Stimulated activated naive CD4-positive, alpha-beta T cell (primary cell): Measurements from ENCODE around the gene PRRC2A.
A peak's percentile ranks its signal among the peaks of the same experiment; 100 is the strongest.

Experiments used
- DNase-seq, 6 experiments: peaks; one replicate each; lab custom pipeline; 2025; lab: John Stamatoyannopoulos, UW

The PRRC2A gene

DNA sequence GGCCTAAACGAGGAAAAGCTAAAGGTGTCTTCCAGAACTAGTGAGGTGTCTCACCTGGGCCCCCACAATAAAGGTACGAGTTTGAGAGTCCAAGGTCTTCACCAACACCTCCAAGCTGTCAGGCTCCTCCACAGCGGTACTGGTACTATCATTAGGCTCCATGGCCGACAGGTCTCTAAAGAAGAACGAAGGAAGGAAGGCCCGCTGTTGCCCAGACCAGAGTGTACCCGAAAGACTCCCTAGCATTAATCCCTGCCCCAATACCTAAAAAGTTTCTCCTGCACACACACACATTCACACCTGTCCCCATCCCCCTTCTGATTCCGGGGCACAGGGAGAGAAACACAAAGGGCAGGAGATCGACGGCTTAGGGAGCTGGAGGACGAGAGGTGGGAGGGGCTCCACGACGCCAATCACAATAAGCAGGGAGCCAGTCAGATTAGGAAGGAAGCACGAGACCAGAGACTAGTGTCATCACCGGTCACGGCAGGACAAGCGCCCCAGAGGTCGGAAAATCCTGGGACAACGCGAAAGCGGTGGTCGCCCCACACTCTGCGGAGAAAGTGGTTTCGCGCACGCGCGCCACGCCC is 31.2 kb downstream of the PRRC2A start:
- DNase-seq, result no peak

DNA sequence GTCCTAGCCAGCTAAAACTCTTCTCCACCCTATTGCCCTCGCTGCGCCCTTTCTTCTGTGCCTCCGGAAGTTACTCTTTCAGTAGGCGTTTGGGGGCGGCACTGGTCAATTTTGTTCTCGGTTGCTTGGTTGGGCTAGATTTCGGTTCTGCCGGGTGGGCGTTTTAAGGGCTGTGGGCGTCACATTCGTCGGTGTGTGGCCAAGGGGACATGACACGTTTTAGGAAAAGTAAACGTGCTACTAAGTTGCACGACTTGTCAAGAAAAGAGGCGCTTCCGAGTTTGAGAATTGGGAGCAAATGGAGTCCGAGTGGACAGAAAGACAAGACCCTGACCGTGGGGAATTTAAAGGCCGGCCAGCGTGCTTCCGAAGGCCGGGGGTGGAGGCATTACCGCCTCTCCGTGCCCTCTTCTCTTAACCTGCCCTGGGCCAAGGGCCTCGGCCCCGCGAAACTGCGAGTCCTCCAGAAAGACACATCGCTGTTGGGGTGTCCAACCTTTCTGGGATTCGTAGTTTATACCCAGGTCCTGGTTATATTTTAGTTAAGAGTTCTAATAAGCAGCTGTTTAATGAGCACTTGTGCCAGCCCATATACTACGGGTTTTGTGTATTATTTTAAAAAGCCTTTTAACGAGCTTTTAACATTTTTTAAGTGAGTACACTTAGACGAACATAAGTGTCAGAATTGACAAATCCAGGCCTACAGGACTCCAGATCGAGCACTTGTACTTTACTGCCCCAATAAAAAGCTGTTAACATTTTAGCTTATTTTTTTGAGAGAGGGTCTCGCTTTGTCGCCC is 32.6 kb downstream of the PRRC2A start:
- peak in 2 of 6 experiments; percentile 86 to 87 for DNase-seq

DNA sequence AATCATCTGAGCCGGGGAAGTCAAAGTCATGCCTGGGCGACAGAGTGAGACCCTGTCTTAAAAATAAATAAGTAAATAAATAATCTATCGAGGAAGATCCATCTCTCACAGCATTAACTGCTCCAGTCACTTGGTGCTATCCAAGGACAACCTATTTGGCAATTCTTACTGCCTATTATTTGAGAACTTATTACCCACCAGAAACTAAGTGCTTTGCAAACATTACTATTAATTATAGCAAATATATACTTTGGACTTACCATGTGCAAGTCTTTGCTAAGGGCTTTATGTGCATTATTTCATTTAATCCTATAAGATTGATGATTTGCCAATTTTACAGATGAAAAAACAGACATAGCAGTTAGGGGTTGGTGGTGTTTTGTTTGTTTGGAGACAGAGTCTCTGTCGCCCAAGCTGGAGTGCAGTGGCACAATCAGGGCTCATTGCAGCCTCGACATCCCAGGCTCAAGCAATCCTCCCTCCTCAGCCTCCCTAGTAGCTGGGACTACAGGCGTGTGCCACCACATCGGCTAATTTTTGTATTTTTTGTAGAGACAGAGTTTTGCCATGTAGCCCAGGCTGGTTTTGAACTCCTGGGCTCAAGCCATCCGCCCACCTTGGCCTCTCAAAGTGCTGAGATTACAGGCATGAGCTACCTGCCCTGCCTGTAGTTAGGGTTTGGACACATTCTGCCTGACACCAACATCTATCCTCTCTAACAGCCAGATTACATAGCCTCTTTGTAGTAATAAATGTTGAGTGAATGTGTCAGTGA is 34.2 kb downstream of the PRRC2A start:
- no peak for DNase-seq

DNA sequence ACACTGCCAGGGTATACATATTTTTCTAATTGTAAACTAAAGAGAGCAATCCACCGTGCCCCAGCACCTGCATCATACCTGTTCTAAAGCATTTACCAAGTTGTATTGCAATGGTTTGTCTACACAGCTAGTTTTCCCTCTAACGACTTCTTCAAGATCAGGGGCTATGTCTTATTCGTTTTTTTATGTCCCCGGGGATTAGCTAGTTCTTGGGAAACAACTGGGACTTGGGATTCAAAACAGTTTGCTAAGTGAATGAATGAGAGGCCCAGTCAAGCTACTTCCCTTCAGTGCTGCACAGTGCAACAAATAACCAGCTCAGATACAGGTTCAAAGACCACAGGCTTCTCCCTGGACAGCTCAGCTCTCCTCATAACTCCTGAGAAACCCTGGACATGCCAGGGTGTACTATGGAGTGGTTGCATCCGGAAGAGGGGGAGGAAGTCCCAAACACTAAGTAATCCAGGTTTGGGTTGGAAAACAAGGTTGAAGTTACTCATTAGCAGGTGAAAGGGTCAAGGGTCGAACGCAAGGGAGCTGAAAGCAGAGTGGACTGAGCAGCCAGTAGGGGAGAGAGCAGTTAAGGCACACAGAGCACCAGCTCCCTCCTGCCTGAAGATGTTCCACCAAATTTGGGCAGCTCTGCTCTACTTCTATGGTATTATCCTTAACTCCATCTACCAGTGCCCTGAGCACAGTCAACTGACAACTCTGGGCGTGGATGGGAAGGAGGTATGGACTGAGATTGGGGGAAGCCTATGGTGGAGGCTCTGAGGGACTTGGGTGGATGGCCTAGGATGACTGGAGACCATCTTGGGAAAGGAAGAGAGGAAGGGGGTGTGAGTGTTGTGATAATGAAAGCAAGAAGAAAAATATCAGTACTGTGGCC is 35.1 kb downstream of the PRRC2A start, which contains the start of gene APOM:
TSS of gene APOM (plus strand) at position 546 of the 889 bp plus-strand sequence. CDS start at position 619, 73 bp downstream.
- no peak for DNase-seq

DNA sequence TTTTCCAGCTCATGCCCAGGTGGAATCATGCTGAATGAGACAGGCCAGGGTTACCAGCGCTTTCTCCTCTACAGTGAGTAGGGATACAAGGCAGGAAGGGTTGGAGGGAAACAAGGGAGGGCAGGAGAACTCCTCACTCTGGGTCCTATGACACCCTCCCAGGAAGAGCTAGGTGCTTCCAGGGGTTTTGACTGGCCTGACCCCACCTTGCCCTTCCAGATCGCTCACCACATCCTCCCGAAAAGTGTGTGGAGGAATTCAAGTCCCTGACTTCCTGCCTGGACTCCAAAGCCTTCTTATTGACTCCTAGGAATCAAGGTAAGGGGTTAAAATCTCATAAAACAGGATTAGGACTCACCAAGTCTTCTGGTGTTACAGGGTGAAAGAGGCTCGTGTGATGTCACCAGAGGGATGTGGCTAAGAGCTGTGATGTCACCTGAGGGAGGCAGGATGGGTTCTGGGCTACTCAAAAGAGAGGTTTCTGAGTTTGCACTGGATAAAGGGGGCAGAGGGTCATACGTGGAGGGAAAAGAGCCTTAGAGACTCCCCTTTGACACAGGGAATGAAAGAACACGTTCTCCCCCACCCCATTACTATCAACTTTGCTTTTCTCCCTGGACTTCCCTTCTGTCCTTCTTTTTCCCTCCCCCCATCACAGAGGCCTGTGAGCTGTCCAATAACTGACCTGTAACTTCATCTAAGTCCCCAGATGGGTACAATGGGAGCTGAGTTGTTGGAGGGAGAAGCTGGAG is 37.1 kb downstream of the PRRC2A start:
- peak in 2 of 6 experiments; percentile 6 to 9 for DNase-seq

DNA sequence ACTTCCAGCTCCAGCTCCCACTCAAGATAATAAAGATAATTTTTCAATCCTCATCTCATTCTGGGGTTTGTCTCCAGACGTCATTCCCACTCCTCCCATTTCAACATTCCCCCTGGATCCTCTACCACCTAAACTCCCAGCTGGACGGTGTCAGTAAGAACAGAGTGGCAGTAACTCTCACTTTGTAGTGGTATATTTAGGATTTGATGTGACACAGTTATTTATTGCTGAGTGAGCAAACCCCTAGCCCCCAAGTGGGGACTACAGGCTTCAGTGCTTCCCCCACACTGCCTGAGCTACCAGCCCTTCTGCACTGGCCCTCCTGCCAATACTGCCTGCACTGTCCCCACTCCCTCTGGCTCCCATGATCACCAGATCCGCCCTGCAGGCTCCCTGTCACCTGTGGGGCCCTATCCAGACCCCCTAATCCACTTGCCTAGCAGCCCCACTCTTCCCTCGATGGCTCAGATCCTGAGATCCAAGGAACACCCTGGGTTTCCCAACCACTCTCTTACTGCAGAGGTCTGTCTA is 37.7 kb downstream of the PRRC2A start:
- DNase-seq, result no peak

DNA sequence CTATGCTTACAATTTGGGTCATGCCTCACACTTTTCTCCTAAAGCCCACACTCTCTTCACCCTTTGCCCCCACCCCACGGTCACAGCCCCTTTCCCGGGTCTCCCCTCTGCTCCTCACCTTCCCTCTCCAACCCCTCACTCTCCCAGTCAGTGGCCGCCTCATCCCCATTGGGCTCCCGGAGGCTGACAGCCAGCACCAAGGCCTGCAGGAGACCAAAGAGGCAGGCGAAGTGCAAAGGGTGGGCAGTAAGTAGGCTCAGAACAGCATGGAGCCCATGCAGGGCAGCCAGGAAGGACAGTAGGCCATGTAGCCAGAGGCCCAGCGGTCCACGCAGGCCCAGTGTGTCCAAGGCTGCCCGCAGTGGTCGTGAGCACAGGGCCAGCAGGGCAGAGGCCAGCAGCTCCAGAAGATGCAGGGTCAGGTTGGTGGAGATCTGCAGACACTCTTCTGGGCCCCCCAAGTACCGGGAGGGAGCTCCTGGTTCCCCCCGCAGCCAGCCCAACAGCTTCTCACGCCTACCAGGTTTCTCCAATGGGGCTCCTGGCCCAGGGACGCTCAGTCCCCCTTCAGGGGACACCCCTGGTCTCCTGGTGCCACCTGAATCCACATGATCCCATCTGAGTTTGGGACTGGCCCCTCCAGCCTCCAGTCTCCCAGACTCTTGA is 38.6 kb downstream of the PRRC2A start:
- no peak for DNase-seq

DNA sequence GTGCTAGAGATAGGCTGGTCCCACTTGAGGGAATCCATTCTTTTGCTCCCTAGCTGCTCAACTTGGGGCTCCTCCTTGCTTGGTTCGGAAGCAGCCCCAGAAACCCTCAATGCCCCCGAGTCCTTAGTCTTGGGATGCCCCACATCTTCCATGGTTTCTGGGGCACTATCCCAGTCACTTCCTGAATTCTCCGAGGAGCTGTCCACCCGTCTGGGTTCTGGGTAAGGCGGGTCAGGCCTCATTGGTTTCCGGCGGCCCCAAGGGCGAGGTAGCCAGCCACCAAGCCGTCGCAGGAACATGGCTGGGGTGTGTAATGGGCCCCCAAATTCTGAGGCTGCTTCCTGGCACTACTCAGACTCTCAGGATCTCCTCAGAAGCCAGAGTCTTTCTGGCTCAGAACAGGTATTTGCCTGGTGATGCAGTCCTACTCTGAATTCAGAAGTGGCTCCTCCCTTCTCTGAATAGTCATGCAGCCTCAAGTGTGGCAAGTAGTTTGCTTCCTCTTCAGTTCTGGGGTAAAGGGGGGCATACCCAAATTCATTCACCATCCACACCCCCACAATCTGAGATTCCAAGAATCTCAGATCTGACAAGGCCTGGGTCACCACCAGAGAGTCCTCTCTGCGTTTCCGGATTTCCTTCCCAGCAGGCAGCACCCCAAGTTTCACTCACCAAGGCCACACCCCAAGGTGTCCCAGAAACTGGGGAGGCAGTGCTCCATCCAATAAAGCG is 39.3 kb downstream of the PRRC2A start:
- DNase-seq, result peak in 3 of 6 experiments; percentile 35 to 37 (median 37)

DNA sequence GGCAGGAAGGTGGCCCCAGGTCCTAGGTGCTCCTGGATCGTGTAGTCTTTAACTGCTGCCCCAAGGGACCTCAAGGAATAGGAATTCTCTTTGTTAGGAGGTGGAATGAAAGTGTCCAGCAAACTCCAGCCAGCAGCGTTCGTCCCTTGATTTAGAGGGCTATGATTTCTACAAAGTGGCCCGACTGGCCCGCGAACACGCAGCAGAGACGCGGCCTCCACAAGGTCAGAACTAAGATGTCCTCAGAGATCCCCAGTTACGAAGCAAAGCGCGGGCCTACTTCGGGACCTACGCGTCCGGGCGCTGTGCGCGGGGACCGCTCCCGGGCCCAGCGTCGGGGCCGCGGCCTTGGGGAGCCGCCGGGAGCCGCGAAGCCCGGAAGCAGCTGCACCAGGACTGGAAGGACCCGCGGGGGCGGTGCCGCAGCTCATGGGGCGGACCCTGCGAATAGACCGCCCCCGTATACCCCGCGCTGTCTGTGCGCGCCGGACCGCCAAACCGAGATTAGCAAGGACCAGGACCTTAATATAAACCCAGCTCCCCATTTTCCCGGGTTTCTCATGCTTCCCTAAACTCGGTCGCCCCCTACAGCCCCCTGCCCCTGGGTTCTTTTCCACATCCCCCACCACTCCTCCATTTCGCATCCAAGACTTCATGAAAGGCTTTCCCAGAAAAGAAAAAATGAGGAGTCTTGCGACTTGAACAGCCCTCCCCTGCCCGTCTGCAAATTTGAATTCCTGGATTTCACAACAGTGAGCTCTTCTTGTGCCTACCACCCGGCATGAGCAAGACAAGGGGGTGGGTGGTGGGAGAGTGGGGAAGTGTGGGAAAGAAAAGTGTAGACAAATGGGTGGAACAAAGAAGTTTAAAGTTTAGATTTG is 40.1 kb downstream of the PRRC2A start, which contains the start of gene C6orf47:
TSS of gene C6orf47 (minus strand) at position 398 of the 881 bp plus-strand sequence. CDS start 831 bp downstream, outside the sequence.
- peak; percentile 25 to 70 (median 61) for DNase-seq

DNA sequence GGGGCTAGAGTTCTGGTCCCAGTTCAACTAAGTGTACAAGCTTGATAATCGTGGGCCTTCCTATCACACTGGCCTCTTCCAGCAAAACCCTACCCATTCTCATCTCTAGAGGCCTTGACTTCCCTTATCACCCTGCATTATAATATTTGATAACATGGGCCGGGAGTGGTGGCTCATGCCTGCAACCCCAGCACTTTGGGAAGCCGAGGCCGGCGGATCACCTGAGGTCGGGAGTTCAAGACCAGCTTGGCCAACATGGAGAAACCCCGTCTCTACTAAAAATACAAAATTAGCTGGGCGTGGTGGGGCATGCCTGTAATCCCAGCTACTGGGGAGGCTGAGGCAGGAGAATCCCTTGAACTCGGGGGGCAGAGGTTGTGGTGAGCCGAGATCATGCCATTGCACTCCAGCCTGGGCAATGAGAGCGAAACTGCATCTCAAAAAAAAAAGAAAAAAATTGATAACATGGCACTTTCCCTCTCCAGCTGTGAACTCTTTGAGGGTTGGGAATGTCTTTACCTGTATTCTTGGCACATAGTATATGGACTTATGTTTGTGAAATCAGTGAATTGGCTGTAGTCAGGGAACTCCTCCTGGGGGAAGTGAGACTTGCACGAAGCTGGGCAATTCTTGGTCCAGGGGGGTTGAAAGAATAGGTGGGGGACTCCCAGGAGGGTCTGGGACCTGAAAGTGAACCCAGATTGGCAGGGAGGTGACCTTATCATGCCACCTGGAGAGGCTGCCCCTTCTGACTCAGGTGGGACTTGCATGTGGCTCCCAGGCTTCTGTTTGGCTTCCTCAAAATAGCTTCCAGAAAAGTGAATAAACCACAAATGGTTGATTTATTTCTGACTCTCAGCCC is 41.0 kb downstream of the PRRC2A start:
- DNase-seq, result no peak

DNA sequence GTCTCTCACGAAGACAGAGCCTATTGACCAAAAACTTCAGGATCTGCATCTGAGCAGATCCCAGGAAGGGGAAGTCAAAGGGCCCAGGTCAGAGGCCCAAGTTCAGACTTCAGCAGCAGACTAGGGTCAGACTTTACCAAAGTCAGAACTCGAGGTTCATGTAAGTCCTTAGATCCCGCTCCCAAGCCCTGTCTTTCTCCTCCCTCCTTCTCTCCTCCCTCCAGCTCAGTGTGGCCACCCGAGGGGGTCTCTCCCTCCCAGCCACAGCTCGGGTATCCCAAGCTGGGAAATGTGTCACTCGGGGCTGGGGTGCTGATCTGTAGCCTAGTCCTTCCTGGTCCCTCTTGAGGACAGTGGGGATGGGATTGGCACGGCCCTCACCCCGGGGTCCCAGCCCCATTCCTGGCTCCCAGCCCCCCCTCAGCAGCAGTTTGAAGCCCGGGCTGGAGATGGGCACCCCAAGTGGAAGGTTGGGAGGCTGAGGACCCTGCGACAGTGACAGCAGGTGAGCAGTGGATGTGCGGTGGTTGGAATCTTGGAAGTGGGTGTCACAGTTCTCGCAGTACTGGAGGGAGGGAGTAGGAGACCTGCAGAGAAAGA is 41.7 kb downstream of the PRRC2A start:
- DNase-seq, result no peak

DNA sequence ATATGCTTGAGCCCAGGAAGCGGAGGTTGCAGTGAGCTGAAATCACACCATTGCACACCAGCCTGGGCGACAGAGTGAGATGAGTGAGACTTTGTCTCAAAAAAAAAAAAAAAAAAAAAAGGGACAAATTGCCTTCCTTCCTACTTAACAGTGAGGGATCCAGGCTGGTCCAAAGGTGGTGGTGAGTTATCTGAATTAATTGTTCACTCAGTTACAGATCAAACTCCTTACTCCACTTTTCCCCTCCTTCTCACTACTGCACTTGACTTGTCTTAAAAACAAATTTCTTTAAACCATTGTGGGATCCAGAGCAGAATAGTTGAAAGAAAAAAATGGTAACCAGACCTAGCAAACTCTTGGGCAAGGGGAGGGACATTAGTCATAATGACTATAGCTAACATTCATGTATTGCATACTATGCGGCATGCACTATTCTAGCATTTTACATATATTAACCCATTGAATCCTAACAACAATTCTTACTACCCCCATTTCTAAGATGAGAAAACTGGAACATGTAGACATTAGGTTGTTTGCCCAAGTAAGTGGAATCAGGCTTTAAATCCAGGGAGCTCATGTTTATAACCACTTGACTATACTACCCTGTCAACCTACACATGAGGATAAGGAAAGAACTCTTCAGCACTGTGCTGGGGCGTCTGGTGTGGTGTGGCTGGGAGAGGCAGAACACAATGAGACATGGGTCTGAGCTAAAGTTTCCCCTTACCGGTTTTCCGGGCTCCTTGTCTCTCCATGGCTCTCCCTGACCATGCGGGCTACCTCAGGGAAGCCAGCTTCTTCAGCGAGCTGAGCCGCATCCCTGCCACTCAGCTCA is 42.8 kb downstream of the PRRC2A start:
- no peak for DNase-seq

DNA sequence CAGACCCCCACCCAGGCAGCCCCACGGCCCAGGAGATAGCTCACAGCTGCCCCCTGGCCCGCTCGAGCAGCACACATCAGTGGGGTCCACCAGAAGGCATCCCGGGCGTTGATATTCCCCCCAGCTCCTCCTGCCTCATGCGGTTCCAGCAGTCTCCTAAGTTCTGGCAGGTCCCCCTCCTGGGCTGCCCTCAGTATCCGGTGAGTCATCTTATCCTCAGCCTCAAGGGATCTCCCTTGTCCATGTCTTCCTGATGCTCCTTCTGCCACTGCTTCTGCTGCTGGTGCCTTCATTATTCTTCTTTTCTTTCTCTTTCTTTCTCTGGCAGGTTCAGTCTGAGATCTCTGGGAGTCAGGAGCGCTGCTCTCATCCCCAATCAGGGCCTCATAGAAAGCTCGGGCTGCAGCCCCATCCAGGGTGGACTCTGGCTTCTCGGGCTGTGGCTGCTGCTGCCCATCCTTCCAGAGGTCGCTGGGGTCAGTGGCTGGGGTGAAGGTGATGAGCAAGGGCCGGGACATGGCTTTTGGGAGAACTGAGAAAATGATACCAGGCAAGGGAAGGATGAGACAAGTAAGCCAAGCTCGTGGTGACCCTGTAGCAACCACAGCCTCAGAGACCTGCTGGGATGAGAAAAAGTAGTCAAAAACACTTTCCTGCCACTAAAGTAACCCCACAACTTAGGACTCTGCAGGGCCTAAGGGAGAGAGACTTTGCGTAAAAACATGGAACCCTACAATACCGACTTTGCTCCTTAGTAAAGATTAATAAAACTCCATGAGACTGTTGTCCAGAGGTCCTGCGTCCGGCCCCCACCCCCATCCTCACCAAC is 43.7 kb downstream of the PRRC2A start:
- DNase-seq, result no peak

DNA sequence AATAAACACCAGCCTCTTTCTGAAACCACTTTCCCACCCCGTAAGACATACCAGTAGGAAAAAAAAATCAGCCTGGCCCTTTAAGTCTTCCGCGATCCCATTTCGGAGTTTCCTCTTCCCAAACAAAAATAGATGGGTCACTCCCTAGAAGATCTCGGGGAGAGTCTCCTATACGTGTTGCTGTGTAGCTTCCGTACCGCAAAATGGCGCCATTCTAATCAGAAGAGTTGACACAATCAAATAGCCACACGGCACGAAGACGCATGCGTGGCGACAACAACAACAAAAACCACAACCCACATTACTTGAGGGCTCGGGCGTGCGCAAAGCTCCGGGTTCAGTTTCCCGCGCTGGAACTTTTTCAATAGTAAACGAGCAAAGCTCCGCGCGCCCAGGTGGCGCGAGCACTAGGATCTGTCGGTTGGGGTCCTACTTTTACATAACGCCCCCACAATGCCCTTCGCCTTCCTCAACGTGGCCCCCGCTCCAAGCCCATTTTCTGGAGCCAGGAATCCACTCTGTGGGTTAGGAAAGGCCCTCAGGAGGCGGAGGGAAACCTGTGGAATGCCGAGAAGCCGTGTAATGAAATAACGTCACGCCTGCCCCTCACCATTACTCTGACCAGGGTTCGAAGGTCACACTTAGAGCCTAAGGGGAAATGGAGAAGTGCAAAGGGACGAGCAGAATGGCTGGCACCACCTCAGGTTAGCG is 44.4 kb downstream of the PRRC2A start, which contains the start of gene GPANK1:
TSS of gene GPANK1 (minus strand) at position 208 of the 711 bp plus-strand sequence. CDS start 519 bp downstream, outside the sequence.
- peak; percentile 81 to 92 (median 86) for DNase-seq
